Stimulated activated CD4-positive, alpha-beta T cell treated with anti-CD3 and anti-CD28 coated beads, Interleukin-1b, Interleukin-23, amount 100 ng/mL, for 24 hours (primary cell): Measurements from ENCODE around the gene CHMP6.

Experiments used
- DNase-seq, 4 experiments: peaks; one replicate each; pipeline ENCODE4 v3.0.0-alpha.2; 2020; ENCODE audit warnings: low read depth in 4 of 4, low spot score in 1 of 4

The CHMP6 gene

GRCh38 chr17:80992077-80992947 is 671 bp downstream of the CHMP6 start:
- no peak for DNase-seq

GRCh38 chr17:80992948-80993624 is 1.4 kb downstream of the CHMP6 start:
- no peak for DNase-seq

GRCh38 chr17:80995131-80995530 is 3.5 kb downstream of the CHMP6 start:
- no peak for DNase-seq

GRCh38 chr17:80996422-80997305 is 5.0 kb downstream of the CHMP6 start:
- no peak for DNase-seq

DNA sequence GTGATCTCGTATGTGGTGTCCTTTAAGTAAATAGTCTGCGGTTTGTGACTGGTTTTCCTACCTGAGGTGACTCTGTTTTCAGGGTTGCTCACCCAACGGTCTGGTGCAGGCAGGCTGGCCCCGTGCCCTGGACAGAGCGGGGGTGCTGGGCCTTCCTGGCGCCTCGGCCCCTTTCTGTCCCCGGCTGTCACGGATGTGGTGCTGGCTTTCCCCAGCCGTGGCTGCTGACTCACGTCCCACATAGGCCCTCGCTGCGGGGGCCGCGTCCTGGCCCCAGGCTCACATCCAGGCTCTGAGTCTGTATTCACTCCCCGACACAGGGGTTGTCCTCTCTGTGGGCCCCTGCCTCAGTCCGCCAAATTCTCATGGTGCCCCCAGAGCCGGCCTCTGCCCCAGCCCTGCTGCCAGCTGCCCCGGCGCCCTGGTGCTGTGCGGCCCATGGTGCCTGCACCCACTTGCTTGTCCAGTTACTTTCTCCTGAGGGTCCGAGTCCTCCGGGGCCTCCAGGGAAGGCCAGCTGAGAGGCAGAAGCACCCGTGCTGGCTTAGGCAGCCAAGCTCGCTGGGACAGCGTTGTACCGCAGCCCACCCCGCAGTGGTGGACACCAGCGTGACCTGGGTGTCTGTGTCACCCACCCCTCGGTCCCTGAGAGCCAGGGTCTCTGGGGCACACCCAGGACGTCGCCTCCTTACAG is 5.9 kb downstream of the CHMP6 start:
- no peak for DNase-seq

GRCh38 chr17:80998118-80998747 is 6.6 kb downstream of the CHMP6 start:
- DNase-seq: no peak

- DNase-seq: no peak
Measured at GRCh38 chr17:80998748-80999535, 7.3 kb downstream of the CHMP6 start.

- DNase-seq: no peak
Measured at GRCh38 chr17:80999536-81000333, 8.1 kb downstream of the CHMP6 start.

DNA sequence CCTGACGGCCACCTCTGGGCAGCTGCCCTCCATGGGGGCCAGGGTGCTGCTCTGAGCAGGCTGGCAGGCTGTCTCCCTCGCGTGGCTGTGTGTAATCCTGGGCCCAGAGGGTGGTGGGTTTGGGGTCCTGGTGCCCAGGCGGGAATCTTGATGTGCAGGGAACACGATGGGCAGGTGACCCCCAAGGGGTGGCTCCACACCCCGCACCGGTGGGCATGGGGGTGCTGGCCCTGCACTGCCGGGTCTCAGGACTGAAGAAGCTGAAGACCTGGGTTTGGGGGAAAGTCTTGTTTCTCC is 8.6 kb downstream of the CHMP6 start:
- no peak for DNase-seq

DNA sequence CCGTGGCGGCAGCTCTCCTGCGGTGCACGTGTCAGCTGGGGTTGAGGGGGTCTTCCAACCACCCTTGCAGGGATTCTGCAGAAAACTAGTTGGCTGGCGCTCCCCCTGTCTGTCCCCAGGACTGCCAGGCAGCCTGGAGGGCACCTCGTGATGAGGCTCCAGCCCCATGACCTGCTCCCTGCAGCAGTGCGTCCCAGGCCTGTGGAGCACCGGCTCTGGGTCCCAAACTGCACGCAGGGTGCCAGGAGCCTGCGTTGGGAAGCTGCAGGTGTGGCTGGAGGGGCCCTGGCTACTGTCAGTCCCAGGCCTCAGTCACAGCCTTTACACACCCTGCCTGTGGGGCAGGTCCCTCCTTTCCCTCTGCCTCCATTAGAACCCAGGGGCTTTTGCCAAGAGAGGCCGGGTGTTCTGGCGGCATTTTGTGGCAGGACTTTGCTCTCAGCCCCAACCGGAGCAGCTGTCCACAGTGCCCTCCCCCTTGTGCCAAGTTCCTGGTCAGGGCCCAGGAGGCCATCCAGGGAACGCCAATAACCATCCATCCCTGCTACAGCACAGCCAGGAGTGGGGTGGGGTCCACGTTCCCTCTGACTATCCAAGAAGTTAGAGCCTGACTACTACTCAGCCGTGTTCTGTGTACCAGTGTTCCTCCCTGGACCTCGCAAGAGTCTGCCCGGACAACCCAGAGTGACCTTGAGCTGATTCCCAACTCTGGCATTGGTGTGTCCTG is 9.2 kb downstream of the CHMP6 start:
- DNase-seq: no peak

DNA sequence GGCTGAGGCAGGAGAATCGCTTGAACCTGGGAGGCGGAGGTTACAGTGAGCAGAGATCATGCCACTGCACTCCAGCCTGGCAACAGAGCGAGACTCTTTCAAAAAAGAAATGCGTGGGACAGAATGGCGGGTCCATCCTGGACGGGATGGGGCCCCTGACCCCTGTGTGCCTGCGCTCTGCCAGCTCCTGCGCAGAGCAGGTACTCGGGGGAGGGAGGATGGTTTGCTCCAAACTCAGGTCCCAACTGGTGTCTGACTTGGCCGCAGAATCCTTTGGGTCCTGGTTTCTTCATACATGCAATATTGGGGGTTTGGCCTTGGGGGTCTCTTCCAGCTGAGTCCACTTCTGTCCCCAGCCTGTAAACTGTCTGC is 10.4 kb downstream of the CHMP6 start:
- DNase-seq: no peak

GRCh38 chr17:81002409-81003361 is 11.0 kb downstream of the CHMP6 start:
- DNase-seq: no peak

DNA sequence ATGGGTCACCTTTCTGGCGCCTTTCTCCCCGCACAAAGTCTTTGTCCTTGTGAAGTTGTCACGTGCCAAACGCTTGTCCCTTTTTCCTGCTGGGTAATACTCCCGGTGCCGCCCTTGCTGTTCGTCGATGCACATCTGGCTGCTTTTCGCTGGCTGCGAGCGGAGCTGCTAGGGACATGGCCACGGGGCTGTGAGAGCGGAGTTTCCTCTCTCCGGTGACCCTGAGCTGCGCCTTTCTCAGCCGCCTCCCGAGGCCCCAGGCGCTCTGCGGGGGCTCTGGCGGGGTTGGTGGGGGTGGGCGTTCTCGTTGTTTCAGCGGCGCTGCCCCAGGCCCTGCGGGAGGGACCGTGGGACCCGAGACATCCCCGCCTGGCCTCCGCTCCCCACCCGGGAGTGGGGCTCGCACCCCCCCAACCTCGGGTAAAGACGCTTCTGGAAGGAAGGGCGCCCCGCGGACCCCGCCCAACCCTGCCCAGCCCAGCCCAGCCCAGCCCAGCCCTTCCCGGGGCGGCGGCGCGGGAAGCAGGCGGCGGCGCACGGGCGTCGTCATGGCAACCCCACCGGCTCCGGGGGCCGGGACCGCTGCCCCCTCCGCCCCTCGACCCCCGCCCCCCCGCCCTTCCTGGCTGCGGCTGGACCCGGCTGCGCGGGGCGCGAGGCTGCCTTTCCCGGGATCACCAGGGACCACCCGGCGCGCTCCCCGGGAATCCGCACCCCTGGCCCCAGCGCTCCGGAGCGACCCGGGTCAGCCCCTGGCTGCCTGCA is 12.3 kb downstream of the CHMP6 start:
- DNase-seq: no peak

- no peak for DNase-seq
Measured at GRCh38 chr17:81006891-81007290, 15.2 kb downstream of the CHMP6 start.

GRCh38 chr17:81008140-81008539 is 16.5 kb downstream of the CHMP6 start:
- no peak for DNase-seq

DNA sequence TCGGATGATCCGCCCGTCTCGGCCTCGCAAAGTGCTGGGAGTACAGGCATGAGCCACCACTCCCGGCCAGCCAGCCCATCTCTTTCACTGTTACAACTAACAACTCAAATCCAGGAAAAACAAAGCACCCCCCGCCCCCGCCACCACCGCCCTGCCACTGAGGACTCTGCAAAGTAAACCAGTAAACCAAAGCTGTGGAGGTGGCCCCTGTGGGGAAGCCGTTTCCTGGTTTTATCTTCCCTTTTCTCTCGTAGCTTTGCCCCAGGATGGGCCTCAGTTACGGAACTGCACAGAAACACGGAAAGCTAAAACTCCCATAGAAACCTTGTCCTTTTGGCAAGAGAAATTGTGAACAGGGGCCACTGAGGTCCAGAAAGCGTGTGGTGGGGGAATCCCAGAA is 17.5 kb downstream of the CHMP6 start:
- no peak for DNase-seq

DNA sequence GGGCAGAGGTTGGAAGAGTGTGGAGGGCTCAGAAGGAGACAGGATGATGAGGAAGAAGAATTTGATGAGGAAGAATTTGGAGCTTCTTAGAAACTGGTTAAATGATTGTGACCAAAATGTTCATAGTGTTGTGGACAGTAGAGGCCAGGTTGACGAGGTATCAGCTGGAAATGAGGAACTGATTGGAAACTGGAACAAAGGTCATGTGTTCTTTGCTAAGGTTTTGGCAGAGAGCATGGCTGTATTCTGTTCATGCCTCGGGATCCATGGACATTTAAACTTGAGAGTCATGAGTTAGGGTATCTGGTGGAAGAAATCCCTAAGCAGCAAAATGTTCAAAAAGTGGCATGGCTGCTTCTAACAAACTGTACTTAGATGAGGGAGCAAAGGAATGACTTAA is 19.3 kb downstream of the CHMP6 start:
- no peak for DNase-seq
